ENCODE results near the gene SGTA.
A peak's percentile ranks its signal among the peaks of the same experiment; 100 is the strongest.

SGTA gene

GRCh38 chr19:2711172-2711874, 71.8 kb downstream of the SGTA start:
- Histone ChIP-seq H3K9me3 (ENCODE audit: low read length) (peaks cover 4% of the 10 kb centered on the region), H3K36me3 (ENCODE audit: insufficient read depth, low read length) (no peaks in the 10 kb centered on the region; the same call in 1 of the 2 replicates), H4K20me1 (ENCODE audit: insufficient read depth, low read length) (no peaks in the 10 kb centered on the region), H3F3A (ENCODE audit: insufficient read depth, low read length) (no peaks in the 10 kb centered on the region), H3K79me2 (ENCODE audit: insufficient read depth, low read length) (no peaks in the 10 kb centered on the region), H3K9ac (ENCODE audit: low read length) (no peak overlapping the region), H3K4me2 (ENCODE audit: low read length) (peak overlapping the region; percentile 30; the same call in 1 of the 2 replicates), H3K4me3 (ENCODE audit: low read depth, low read length, poor library complexity, severe bottlenecking) (no peak overlapping the region), H2AFZ (ENCODE audit: low read length) (no peak overlapping the region), H3K9me2 (ENCODE audit: low read depth, low read length) (no peaks in the 10 kb centered on the region), H3K27me3 (ENCODE audit: insufficient read depth, low read length) (peaks cover 7% of the 10 kb centered on the region; the same call in 1 of the 2 replicates), H3K27ac (ENCODE audit: low read depth, low read length, poor library complexity, severe bottlenecking) (peak overlapping the region; percentile 57), H3K4me1 (ENCODE audit: insufficient read depth, low read length, severe bottlenecking) (peaks cover 16% of the 10 kb centered on the region)
- TF ChIP-seq CTCF (IDR thresholded peaks at IDR 0.05; ENCODE audit: low read length) (no peak), EZH2 (IDR thresholded peaks at IDR 0.05; ENCODE audit: borderline replicate concordance, low read length) (no peak)

GRCh38 chr19:2706251-2706650, 76.8 kb downstream of the SGTA start:
- H3K4me2 ChIP-seq (ENCODE audit: low read length), result no peak overlapping the region
- H3K9me2 ChIP-seq (ENCODE audit: low read depth, low read length), result no peaks in the 10 kb centered on the region
- H3F3A ChIP-seq (ENCODE audit: insufficient read depth, low read length), result no peaks in the 10 kb centered on the region
- H3K4me1 ChIP-seq (ENCODE audit: insufficient read depth, low read length, severe bottlenecking), result peaks cover 12% of the 10 kb centered on the region
- no peaks in the 10 kb centered on the region for H4K20me1 ChIP-seq (ENCODE audit: insufficient read depth, low read length)
- no peaks in the 10 kb centered on the region for H3K79me2 ChIP-seq (ENCODE audit: insufficient read depth, low read length)
- H3K9ac ChIP-seq (ENCODE audit: low read length), result no peak overlapping the region
- TF ChIP-seq CTCF (IDR thresholded peaks at IDR 0.05; ENCODE audit: low read length), result no peak
- TF ChIP-seq EZH2 (IDR thresholded peaks at IDR 0.05; ENCODE audit: borderline replicate concordance, low read length), result no peak
- H3K9me3 ChIP-seq (ENCODE audit: low read length), result no peaks in the 10 kb centered on the region
- H2AFZ ChIP-seq (ENCODE audit: low read length), result no peak overlapping the region
- no peaks in the 10 kb centered on the region for H3K27me3 ChIP-seq (ENCODE audit: insufficient read depth, low read length)
- H3K27ac ChIP-seq (ENCODE audit: low read depth, low read length, poor library complexity, severe bottlenecking), result no peak overlapping the region
- no peak overlapping the region for H3K4me3 ChIP-seq (ENCODE audit: low read depth, low read length, poor library complexity, severe bottlenecking)
- no peaks in the 10 kb centered on the region for H3K36me3 ChIP-seq (ENCODE audit: insufficient read depth, low read length)

Measured in OCI-LY1 (cell line).